Adipocyte (in vitro differentiated cells): ENCODE measurements around the gene GMPR2.
A peak's percentile ranks its signal among the peaks of the same experiment; 100 is the strongest.

ENCODE experiments used
- DNase-seq: peaks from one replicate; pipeline ENCODE4 v3.0.0-alpha.2; 2015; ENCODE audit warnings: low read depth
- H3K27me3 ChIP-seq: replicated peaks from 2 replicates; pipeline ENCODE4 v1.7.0; 2013; ENCODE audit warnings: mild to moderate bottlenecking, low read length, moderate library complexity; ENCODE audit not compliant: control insufficient read depth, insufficient read depth
- H3K36me3 ChIP-seq: 2 replicates; pipeline ENCODE4 v1.7.0; 2013; ENCODE audit warnings: low read length, mild to moderate bottlenecking, moderate library complexity; ENCODE audit not compliant: control insufficient read depth, insufficient read depth, severe bottlenecking
- H3K4me1 ChIP-seq: 2 replicates; pipeline ENCODE4 v1.7.0; 2013; ENCODE audit warnings: mild to moderate bottlenecking, low read length, moderate library complexity; ENCODE audit not compliant: control insufficient read depth, insufficient read depth
- H3K4me3 ChIP-seq: 2 replicates; pipeline ENCODE4 v1.7.0; 2013; ENCODE audit warnings: mild to moderate bottlenecking, low read length, moderate library complexity
- H3K9ac ChIP-seq: 2 replicates; pipeline ENCODE4 v1.7.0; 2013; ENCODE audit warnings: mild to moderate bottlenecking, low read length, moderate library complexity
- H3K9me3 ChIP-seq: 2 replicates; pipeline ENCODE4 v1.7.0; 2013; ENCODE audit warnings: mild to moderate bottlenecking, low read length, moderate library complexity; ENCODE audit not compliant: control insufficient read depth

The GMPR2 gene

GRCh38 chr14:24285351-24285750, 52.6 kb downstream of the GMPR2 start:
- H3K27me3 ChIP-seq = no peaks in the 10 kb centered on the region
- peaks cover 12% of the 10 kb centered on the region for H3K4me1 ChIP-seq
- no peaks in the 10 kb centered on the region for H3K9me3 ChIP-seq
- H3K9ac ChIP-seq = no peak overlapping the region
- H3K4me3 ChIP-seq = no peak overlapping the region
- peaks cover 12% of the 10 kb centered on the region for H3K36me3 ChIP-seq
- DNase-seq = peak; percentile 22

GRCh38 chr14:24286996-24287395, 54.3 kb downstream of the GMPR2 start:
- Histone ChIP-seq H3K9me3 (no peaks in the 10 kb centered on the region), H3K27me3 (no peaks in the 10 kb centered on the region), H3K36me3 (peaks cover 27% of the 10 kb centered on the region), H3K9ac (no peak overlapping the region), H3K4me3 (no peak overlapping the region), H3K4me1 (no peaks in the 10 kb centered on the region)
- DNase-seq = no peak
